Lower leg skin (tissue), 4 donors: ENCODE measurements around the gene MSH3. TPM values are rescaled to one million over a fixed set of nuclear protein-coding genes. Genes with fewer than 3 reads are reported as not detected.

ENCODE experiments used
- DNase-seq, 2 donors: peaks; one replicate each; pipeline ENCODE4 v3.0.0-alpha.2; 2019; ENCODE audit warnings: low spot score in 2 of 2
- H3K4me3 ChIP-seq: fragments of 200-600 bp; sonication (generic); 2 replicates; pipeline ENCODE4 v1.5.1; 2017; ENCODE audit warnings: mild to moderate bottlenecking, low read depth; ENCODE audit not compliant: poor library complexity, severe bottlenecking
- CTCF ChIP-seq, 3 donors: fragments of 450-650 bp; IDR thresholded peaks; one replicate each; pipeline ENCODE4 v1.5.1; 2016; ENCODE audit warnings: antibody characterized with exemption in 3 of 3, mild to moderate bottlenecking in 3 of 3, moderate library complexity in 2 of 3
- POLR2A ChIP-seq, 2 donors: fragments of 450-650 bp; IDR thresholded peaks; one replicate each; pipeline ENCODE4 v1.6.1; 2016 to 2017; ENCODE audit warnings: antibody characterized with exemption in 2 of 2, mild to moderate bottlenecking in 1 of 2, moderate library complexity in 1 of 2
- WGBS, 2 donors: methylation state at CpG; one replicate each; pipeline ENCODE4 v1.1.5; 2018; 5-methylcytosine and 5-hydroxymethylcytosine counted together
- intact Hi-C: fragments of 100-400 bp; cut with DNase I; formaldehyde crosslinking; loops from one replicate; pipeline ENCODE4 v1.15.0; 2023; ENCODE audit warnings: low total_unique reads
- total RNA-seq, 4 donors: library from RNA; depleted of rRNA; stranded (reverse); fragments of >200 nt; gene quantifications; one replicate each; pipeline ENCODE4 v1.1.0, GENCODE V29; 2016

Gene MSH3
- total RNA-seq = 10 to 100 TPM in 3 of 4 donors, 1 to 10 TPM in 1; 8.4 to 17.1 (median 11.4) TPM

GRCh38 chr5:80654391-80655230 is at the start of gene MSH3, which contains the start of gene DHFR:
MSH3 (plus strand) TSS chr5:80654652; CDS start chr5:80654728, 76 bp downstream.
DHFR (minus strand) TSS chr5:80654983; CDS start chr5:80654489, 494 bp downstream.
- no peak for TF ChIP-seq POLR2A (IDR thresholded peaks at IDR 0.05)
- TF ChIP-seq CTCF (IDR thresholded peaks at IDR 0.05) = no peak
- peak within 1 kb of the TSS; percentile 80 for H3K4me3 ChIP-seq
- 0 to 2% methylated on average over 16 to 24 of the region's 74 CpGs for WGBS, 2 donors
- intact Hi-C loops = no loop called here
- peak; percentile 79 to 96 for DNase-seq

DNA sequence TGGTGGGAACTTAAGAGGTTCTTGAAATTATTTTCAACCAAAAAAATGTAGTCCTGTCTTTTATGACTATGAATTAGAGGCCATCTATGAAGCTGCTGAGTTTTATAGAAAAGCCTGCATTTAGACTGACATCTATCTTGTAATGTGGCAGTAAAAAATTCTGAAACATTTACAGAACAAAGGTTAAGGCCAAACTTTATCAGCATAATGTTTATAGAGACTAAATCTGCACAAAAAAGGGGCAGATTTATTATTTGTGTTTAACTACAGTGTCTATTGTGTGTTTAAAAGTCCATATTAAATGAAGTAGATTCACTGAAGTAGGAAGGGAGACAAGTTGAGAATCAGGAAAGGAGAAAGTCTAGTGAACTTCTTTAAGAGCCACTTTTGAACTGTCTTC is 47.1 kb upstream of the MSH3 start:
- no peak overlapping the region for H3K4me3 ChIP-seq
- DNase-seq = no peak
- no peak for TF ChIP-seq CTCF (IDR thresholded peaks at IDR 0.05)
- intact Hi-C loops = no loop called here

GRCh38 chr5:80607832-80608231 is 46.6 kb upstream of the MSH3 start:
- no peak overlapping the region for H3K4me3 ChIP-seq
- TF ChIP-seq POLR2A (IDR thresholded peaks at IDR 0.05) (no peak), CTCF (IDR thresholded peaks at IDR 0.05) (no peak)
- DNase-seq = no peak
- intact Hi-C loops = no loop called here

- 98 to 100% methylated on average over 1 of the region's 1 CpG for WGBS, 2 donors
Measured at GRCh38 chr5:80608731-80609130, 45.7 kb upstream of the MSH3 start.

GRCh38 chr5:80609692-80610091 is 44.8 kb upstream of the MSH3 start:
- intact Hi-C loops = no loop called here
- no peak for TF ChIP-seq POLR2A (IDR thresholded peaks at IDR 0.05)
- TF ChIP-seq CTCF (IDR thresholded peaks at IDR 0.05) = no peak
- WGBS, 2 donors = 85 to 88% methylated on average over 1 of the region's 1 CpG
- no peak for DNase-seq
- no peak overlapping the region for H3K4me3 ChIP-seq

More at GRCh38 chr5:80608731-80609130, 45.7 kb upstream of the MSH3 start:
- TF ChIP-seq CTCF (IDR thresholded peaks at IDR 0.05) (no peak), POLR2A (IDR thresholded peaks at IDR 0.05) (no peak)
- H3K4me3 ChIP-seq = no peak overlapping the region
- intact Hi-C loops = no loop called here
- DNase-seq = no peak
